WTC11 (cell line): Measurements from ENCODE around the gene PSD2.

Experiments used
- CBFB ChIP-seq: sonication (generic); formaldehyde crosslinking; IDR thresholded peaks from 2 replicates; pipeline ENCODE4 v1.8.1; 2022; ENCODE audit warnings: mild to moderate bottlenecking, low read depth, missing genetic modification reagents
- CREB1 ChIP-seq: sonication (generic); formaldehyde crosslinking; IDR thresholded peaks from 2 replicates; pipeline ENCODE4 v1.8.0; 2023; ENCODE audit warnings: mild to moderate bottlenecking, missing genetic modification reagents
- CTCF ChIP-seq: fragments of 200-600 bp; IDR thresholded peaks from 2 replicates; pipeline ENCODE4 v1.8.0; 2022; ENCODE audit warnings: antibody characterized with exemption
- ESRRA ChIP-seq: sonication (generic); formaldehyde crosslinking; IDR thresholded peaks from 2 replicates; pipeline ENCODE4 v1.8.1; 2022; ENCODE audit warnings: mild to moderate bottlenecking, missing genetic modification reagents, borderline replicate concordance

- TF ChIP-seq CBFB (CRISPR knock-in tag) (no peak), CTCF (no peak), ESRRA (no peak), CREB1 (CRISPR knock-in tag) (no peak)
Observed at GRCh38 chr5:139864716-139865483, 69.3 kb downstream of the PSD2 start.
